Activated naive CD4-positive, alpha-beta T cell treated with anti-CD3 and anti-CD28 coated beads, Interleukin-2, amount 10 ng/mL, durations not matched to agents 5 hours and 36 hours (primary cell): ENCODE data around the gene INSYN2A. TPM values are rescaled to one million over a fixed set of nuclear protein-coding genes. Genes with fewer than 3 reads are reported as not detected.

Source experiments
- total RNA-seq, 2 experiments: library from RNA; stranded (reverse); gene quantifications; one replicate each; pipeline ENCODE4 v1.2.3, GENCODE V29; 2021

The INSYN2A gene
- total RNA-seq: not detected

GRCh38 chr10:127196282-127197153 is at the start of gene INSYN2A:
TSS of gene INSYN2A (minus strand) at chr10:127196591. CDS start at chr10:127176395, 20,196 bp downstream.

